Naive B cell (primary cell): ENCODE results near the gene NCOA3. TPM values are rescaled to one million over a fixed set of nuclear protein-coding genes. Genes with fewer than 3 reads are reported as not detected.

Source experiments
- ATAC-seq, 2 donors: fragments of 150-1000 bp; cut with Tn5 transposase; 2 replicates each; pipeline ENCODE4 v1.10.0; 2021; ENCODE audit warnings: low read depth in 2 of 2, mild to moderate bottlenecking in 2 of 2, moderate library complexity in 2 of 2
- DNase-seq: peaks from one replicate; pipeline ENCODE4 v3.0.0; 2022
- H3K27ac Mint-ChIP-seq, 6 donors: one replicate each; pipeline ENCODE4 v1.8.0; 2020 to 2022; ENCODE audit warnings: mild to moderate bottlenecking in 6 of 6, mixed read lengths in 6 of 6, moderate library complexity in 5 of 6, inconsistent platforms in 2 of 6
- H3K27me3 Mint-ChIP-seq, 3 donors: one replicate each; pipeline ENCODE4 v1.8.0; 2021 to 2022; ENCODE audit warnings: mixed read lengths in 3 of 3, mild to moderate bottlenecking in 1 of 3
- H3K36me3 Mint-ChIP-seq, 2 donors: one replicate each; pipeline ENCODE4 v1.8.0; 2020 to 2022; ENCODE audit warnings: mixed read lengths in 2 of 2, inconsistent platforms in 1 of 2, mild to moderate bottlenecking in 1 of 2
- H3K4me1 Mint-ChIP-seq, 3 donors: one replicate each; pipeline ENCODE4 v1.8.0; 2020 to 2022; ENCODE audit warnings: mixed read lengths in 3 of 3, inconsistent platforms in 1 of 3, mild to moderate bottlenecking in 1 of 3, moderate library complexity in 1 of 3
- H3K4me3 Mint-ChIP-seq, 8 donors: one replicate each; pipeline ENCODE4 v1.8.0; 2020 to 2022; ENCODE audit warnings: mild to moderate bottlenecking in 8 of 8, mixed read lengths in 8 of 8, moderate library complexity in 8 of 8, inconsistent platforms in 2 of 8
- H3K9me3 Mint-ChIP-seq, 7 donors: one replicate each; pipeline ENCODE4 v1.8.0; 2020 to 2022; ENCODE audit warnings: mixed read lengths in 7 of 7, mild to moderate bottlenecking in 5 of 7, inconsistent platforms in 2 of 7, moderate library complexity in 1 of 7
- polyA plus RNA-seq, 6 donors: library from polyadenylated mRNA; unstranded; fragments of 300-500 nt; fragmentation: Illumina TruSeq; gene quantifications; one replicate each; pipeline ENCODE4 v1.2.3, GENCODE V29; 2021; ENCODE audit warnings: low read depth in 6 of 6

The NCOA3 gene
- polyA plus RNA-seq, 6 donors from 2014 or later = 22.7 to 70.9 (median 54.1) TPM

GRCh38 chr20:47540443-47541354 lies 39.0 kb downstream of the NCOA3 start:
- Mint-ChIP-seq H3K4me3 (peak overlapping the region in 7 of 8 donors; percentile 0 to 45 (median 6)), H3K27me3 (no peaks in the 10 kb centered on the region), H3K36me3 (peaks cover 0 to 5% of the 10 kb centered on the region in 2 donors), H3K27ac (peak overlapping the region in 4 of 6 donors; percentile 24 to 90 (median 86)), H3K4me1 (peaks cover 61 to 96% (median 89%) of the 10 kb centered on the region in 3 donors), H3K9me3 (no peaks in the 10 kb centered on the region)
- peak; percentile 20 to 27 for ATAC-seq
- no peak for DNase-seq

- no peaks in the 10 kb centered on the region for H3K9me3 Mint-ChIP-seq
- H3K4me1 Mint-ChIP-seq = peaks cover 60 to 98% (median 90%) of the 10 kb centered on the region in 3 donors
- peak overlapping the region in 7 of 8 donors; percentile 29 to 74 (median 45) for H3K4me3 Mint-ChIP-seq
- H3K36me3 Mint-ChIP-seq = peaks cover 0 to 8% of the 10 kb centered on the region in 2 donors
- no peaks in the 10 kb centered on the region for H3K27me3 Mint-ChIP-seq
- no peak for ATAC-seq
- H3K27ac Mint-ChIP-seq = peak overlapping the region in 5 of 6 donors; percentile 70 to 95 (median 90)
- no peak for DNase-seq
Measured at GRCh38 chr20:47541355-47541922, 39.8 kb downstream of the NCOA3 start.

GRCh38 chr20:47543006-47543431 lies 41.3 kb downstream of the NCOA3 start:
- ATAC-seq (peak; percentile 69 to 79), DNase-seq (no peak)
- peak overlapping the region; percentile 57 to 98 (median 89) for H3K27ac Mint-ChIP-seq
- no peaks in the 10 kb centered on the region for H3K9me3 Mint-ChIP-seq
- H3K4me1 Mint-ChIP-seq = peaks cover 65 to 94% (median 89%) of the 10 kb centered on the region in 3 donors
- H3K27me3 Mint-ChIP-seq = no peaks in the 10 kb centered on the region
- H3K4me3 Mint-ChIP-seq = peak overlapping the region in 7 of 8 donors; percentile 28 to 90 (median 50)
- peaks cover 4 to 15% of the 10 kb centered on the region in 2 donors for H3K36me3 Mint-ChIP-seq

GRCh38 chr20:47544240-47544639 lies 42.6 kb downstream of the NCOA3 start:
- ATAC-seq (peak in 1 of 2 donors; percentile 30), DNase-seq (no peak)
- no peaks in the 10 kb centered on the region for H3K9me3 Mint-ChIP-seq
- H3K36me3 Mint-ChIP-seq = peaks cover 4 to 15% of the 10 kb centered on the region in 2 donors
- no peaks in the 10 kb centered on the region for H3K27me3 Mint-ChIP-seq
- H3K4me1 Mint-ChIP-seq = peaks cover 61 to 88% (median 84%) of the 10 kb centered on the region in 3 donors
- H3K27ac Mint-ChIP-seq = peak overlapping the region in 5 of 6 donors; percentile 52 to 95 (median 90)
- H3K4me3 Mint-ChIP-seq = peak overlapping the region; percentile 15 to 90 (median 66)

- H3K27me3 Mint-ChIP-seq = no peaks in the 10 kb centered on the region
- peak overlapping the region; percentile 33 to 95 (median 90) for H3K27ac Mint-ChIP-seq
- peaks cover 62 to 88% (median 84%) of the 10 kb centered on the region in 3 donors for H3K4me1 Mint-ChIP-seq
- H3K4me3 Mint-ChIP-seq = peak overlapping the region in 7 of 8 donors; percentile 15 to 85 (median 69)
- no peak for ATAC-seq
- no peaks in the 10 kb centered on the region for H3K9me3 Mint-ChIP-seq
- H3K36me3 Mint-ChIP-seq = peaks cover 4 to 15% of the 10 kb centered on the region in 2 donors
- no peak for DNase-seq
Measured at GRCh38 chr20:47544852-47545251, 43.2 kb downstream of the NCOA3 start.

- H3K27ac Mint-ChIP-seq = peak overlapping the region; percentile 6 to 95 (median 66)
- DNase-seq (no peak), ATAC-seq (no peak)
- H3K4me3 Mint-ChIP-seq = peak overlapping the region; percentile 30 to 85 (median 70)
- no peaks in the 10 kb centered on the region for H3K9me3 Mint-ChIP-seq
- peaks cover 4 to 15% of the 10 kb centered on the region in 2 donors for H3K36me3 Mint-ChIP-seq
- H3K27me3 Mint-ChIP-seq = no peaks in the 10 kb centered on the region
- H3K4me1 Mint-ChIP-seq = peaks cover 60 to 88% (median 84%) of the 10 kb centered on the region in 3 donors
Measured at GRCh38 chr20:47545499-47545898, 43.8 kb downstream of the NCOA3 start.

GRCh38 chr20:47546184-47547033 lies 44.7 kb downstream of the NCOA3 start:
- ATAC-seq (no peak), DNase-seq (no peak)
- H3K36me3 Mint-ChIP-seq = peaks cover 4 to 15% of the 10 kb centered on the region in 2 donors
- peak overlapping the region in 3 of 8 donors; percentile 10 to 85 (median 15) for H3K4me3 Mint-ChIP-seq
- H3K27me3 Mint-ChIP-seq = no peaks in the 10 kb centered on the region
- peaks cover 52 to 84% (median 83%) of the 10 kb centered on the region in 3 donors for H3K4me1 Mint-ChIP-seq
- H3K27ac Mint-ChIP-seq = peak overlapping the region in 5 of 6 donors; percentile 22 to 95 (median 88)
- H3K9me3 Mint-ChIP-seq = no peaks in the 10 kb centered on the region

GRCh38 chr20:47547034-47547387 lies 45.3 kb downstream of the NCOA3 start:
- Mint-ChIP-seq H3K4me1 (peaks cover 46 to 84% (median 81%) of the 10 kb centered on the region in 3 donors), H3K27ac (peak overlapping the region in 2 of 6 donors; percentile 9 to 90), H3K9me3 (no peaks in the 10 kb centered on the region), H3K27me3 (no peaks in the 10 kb centered on the region), H3K36me3 (peaks cover 4 to 15% of the 10 kb centered on the region in 2 donors), H3K4me3 (peak overlapping the region in 2 of 8 donors; percentile 10 to 15)
- no peak for ATAC-seq
- no peak for DNase-seq

GRCh38 chr20:47549671-47550070 lies 48.0 kb downstream of the NCOA3 start:
- ATAC-seq (no peak), DNase-seq (no peak)
- peaks cover 4 to 15% of the 10 kb centered on the region in 2 donors for H3K36me3 Mint-ChIP-seq
- H3K27me3 Mint-ChIP-seq = no peaks in the 10 kb centered on the region
- peaks cover 0 to 3% (median 0%) of the 10 kb centered on the region in 7 donors for H3K9me3 Mint-ChIP-seq
- peaks cover 24 to 70% (median 68%) of the 10 kb centered on the region in 3 donors for H3K4me1 Mint-ChIP-seq
- H3K27ac Mint-ChIP-seq = peak overlapping the region; percentile 47 to 94 (median 78)
- H3K4me3 Mint-ChIP-seq = peak overlapping the region in 3 of 8 donors; percentile 18 to 72 (median 30)

- Mint-ChIP-seq H3K4me3 (no peak overlapping the region), H3K9me3 (peaks cover 0 to 3% (median 0%) of the 10 kb centered on the region in 7 donors), H3K27me3 (no peaks in the 10 kb centered on the region), H3K36me3 (peaks cover 8 to 9% of the 10 kb centered on the region in 2 donors), H3K4me1 (peaks cover 14 to 66% (median 59%) of the 10 kb centered on the region in 3 donors), H3K27ac (peak overlapping the region; percentile 44 to 86 (median 80))
- ATAC-seq = no peak
- no peak for DNase-seq
Measured at GRCh38 chr20:47551222-47551621, 49.5 kb downstream of the NCOA3 start.

GRCh38 chr20:47551841-47552240 lies 50.2 kb downstream of the NCOA3 start:
- DNase-seq (no peak), ATAC-seq (no peak)
- Mint-ChIP-seq H3K36me3 (peaks cover 3 to 5% of the 10 kb centered on the region in 2 donors), H3K4me1 (peaks cover 12 to 66% (median 57%) of the 10 kb centered on the region in 3 donors), H3K9me3 (peaks cover 0 to 3% (median 0%) of the 10 kb centered on the region in 7 donors), H3K27me3 (no peaks in the 10 kb centered on the region), H3K27ac (peak overlapping the region in 4 of 6 donors; percentile 71 to 86 (median 81)), H3K4me3 (peak overlapping the region in 1 of 8 donors; percentile 20)

- Mint-ChIP-seq H3K27ac (peak overlapping the region in 2 of 6 donors; percentile 54 to 82), H3K9me3 (peaks cover 0 to 3% (median 0%) of the 10 kb centered on the region in 7 donors), H3K4me1 (peaks cover 18 to 75% (median 50%) of the 10 kb centered on the region in 3 donors), H3K27me3 (no peaks in the 10 kb centered on the region), H3K4me3 (no peak overlapping the region), H3K36me3 (peaks cover 0 to 4% of the 10 kb centered on the region in 2 donors)
- no peak for DNase-seq
- ATAC-seq = no peak
Measured at GRCh38 chr20:47552996-47553395, 51.3 kb downstream of the NCOA3 start.
